GM18909 (cell line): ENCODE data around the gene CUEDC1.
"Not testable (repeated sequence)": the region's sequence is repeated elsewhere in the genome, so short reads cannot be mapped to it uniquely, and the experiment has no call there.

ENCODE experiments used
- ATAC-seq: cut with Tn5 transposase; IDR thresholded peaks from one replicate; pipeline ENCODE4 v1.9.1; 2021; ENCODE audit warnings: mild to moderate bottlenecking; ENCODE audit not compliant: unreplicated experiment, poor library complexity

Gene CUEDC1

DNA sequence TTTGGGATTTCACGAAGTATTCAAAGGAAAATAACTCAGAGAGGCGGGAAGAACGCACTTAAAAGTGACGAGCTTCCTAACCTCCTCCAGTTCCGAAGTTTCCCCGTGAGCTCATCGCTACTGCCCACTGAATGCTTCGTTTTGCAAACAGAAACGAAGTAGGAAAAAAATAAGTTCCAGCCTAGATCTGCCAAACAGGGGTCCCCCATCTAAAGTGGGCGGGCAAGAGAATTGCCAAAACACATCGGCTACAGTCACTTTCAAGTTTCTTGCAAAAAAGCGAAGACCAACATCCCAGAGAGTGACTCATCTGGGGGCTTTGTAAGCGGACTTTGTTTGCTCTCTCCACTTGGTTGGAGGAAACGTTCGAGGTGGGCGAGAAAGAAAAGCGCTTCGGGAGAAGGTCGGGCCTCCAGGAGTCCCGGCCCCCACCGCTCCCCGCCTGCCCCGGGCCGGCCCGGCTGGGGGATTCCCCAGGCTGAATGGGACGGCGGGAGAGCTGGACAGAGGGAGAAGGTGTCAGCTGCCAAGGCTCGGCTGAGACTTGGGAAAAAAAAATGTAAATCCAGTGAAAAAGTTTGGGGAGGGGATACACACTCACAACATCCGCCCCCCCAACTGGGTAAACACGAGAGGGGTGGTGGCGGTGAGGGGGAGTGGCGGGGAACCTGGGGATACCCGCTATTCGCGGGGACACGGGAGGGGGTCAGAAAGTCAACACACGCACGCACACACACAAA, 31.8 kb upstream of the CUEDC1 start:
- ATAC-seq: peak; percentile 21

DNA sequence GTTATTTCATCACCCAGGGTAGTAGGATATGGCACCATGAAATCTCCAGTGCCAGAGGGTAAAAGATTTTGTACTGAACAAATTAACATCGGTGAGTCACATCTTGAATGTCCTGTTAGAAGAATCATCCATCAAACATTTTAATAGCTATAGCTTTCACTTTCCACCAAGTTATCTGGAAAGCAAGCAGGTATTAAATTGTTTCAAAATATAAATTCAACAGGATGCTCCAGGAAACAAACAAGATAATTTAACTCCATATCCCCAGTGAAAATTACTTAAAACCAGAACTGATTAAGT, 30.4 kb upstream of the CUEDC1 start:
- no peak for ATAC-seq

DNA sequence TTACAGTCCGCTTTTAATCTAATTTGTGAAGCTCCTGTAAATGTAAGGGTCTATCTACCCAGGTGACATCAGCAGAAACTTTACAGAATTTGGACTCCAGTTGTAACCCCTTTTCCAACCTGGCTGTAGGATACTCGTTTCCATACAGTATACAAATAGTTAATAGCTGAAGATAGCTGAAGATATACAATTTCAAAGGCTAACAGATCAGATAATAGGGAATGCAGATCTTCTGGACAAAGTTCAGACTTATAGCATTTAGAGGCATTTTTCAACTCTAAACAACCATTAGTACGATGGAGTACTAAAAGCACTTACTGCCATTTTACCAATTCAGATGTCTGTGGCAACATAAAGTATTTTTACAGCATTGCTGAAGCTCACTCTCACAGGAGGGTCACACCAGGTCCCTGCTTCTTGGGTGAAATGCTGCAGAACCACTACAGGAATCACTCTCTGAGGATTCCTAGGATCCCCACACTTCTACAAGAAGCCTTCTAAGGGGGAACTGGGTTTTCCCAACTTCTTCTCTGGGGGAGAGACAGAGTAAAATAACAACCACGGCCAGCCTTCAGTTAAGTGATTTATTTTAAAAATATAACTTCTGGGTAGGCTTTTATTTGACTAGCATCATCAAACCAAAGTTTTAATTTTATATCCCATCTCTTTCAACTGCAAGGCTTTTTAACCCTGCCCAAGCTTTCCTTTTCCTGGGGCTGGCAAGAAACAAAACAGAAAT, 29.9 kb upstream of the CUEDC1 start:
- no peak for ATAC-seq

DNA sequence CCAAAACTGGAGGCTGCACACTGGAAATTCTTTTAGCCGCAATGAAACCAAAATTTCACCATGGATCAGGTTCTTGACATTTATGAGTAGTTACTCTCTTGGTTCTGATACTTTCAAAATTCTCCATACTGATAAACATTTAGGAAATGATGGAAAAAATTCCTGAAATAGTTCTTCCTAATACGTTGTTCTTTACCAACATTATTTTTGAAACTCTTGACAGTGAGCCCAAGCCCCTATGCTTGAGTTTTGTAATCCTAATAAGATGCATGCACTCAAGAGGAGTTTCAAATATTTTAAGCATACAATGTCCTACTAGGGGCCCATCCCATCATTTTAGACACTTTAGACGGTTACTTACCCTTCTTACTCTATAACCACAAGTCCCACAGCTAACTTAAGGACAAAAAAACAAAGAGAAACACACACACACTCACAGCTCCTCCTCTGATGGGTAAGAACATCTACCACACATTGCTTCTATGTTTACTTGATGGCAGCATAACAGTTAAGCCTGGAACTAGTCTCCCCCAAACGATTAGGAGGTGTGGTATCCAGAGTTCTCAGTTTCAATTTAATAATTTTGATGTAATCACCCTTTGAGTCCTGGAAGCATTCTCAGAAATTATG, 29.2 kb upstream of the CUEDC1 start:
- no peak for ATAC-seq

DNA sequence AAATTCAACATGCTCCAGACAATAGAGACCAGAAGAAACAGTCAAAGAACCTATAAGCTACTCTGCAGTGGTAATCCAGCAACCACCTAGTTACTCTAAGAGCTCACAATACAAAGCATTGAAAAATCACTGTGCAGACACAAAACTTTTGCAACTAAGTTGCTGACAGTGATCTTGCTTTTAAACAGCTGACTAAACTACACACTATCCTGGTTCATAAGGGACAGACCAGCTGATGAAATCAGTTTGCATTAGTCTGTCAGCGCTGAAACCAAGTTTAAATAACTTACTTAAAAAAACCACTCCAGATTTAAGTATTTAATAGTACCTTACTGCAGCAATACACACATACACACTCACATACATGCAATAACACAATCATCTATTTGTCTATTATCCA, 28.2 kb upstream of the CUEDC1 start:
- ATAC-seq: no peak

DNA sequence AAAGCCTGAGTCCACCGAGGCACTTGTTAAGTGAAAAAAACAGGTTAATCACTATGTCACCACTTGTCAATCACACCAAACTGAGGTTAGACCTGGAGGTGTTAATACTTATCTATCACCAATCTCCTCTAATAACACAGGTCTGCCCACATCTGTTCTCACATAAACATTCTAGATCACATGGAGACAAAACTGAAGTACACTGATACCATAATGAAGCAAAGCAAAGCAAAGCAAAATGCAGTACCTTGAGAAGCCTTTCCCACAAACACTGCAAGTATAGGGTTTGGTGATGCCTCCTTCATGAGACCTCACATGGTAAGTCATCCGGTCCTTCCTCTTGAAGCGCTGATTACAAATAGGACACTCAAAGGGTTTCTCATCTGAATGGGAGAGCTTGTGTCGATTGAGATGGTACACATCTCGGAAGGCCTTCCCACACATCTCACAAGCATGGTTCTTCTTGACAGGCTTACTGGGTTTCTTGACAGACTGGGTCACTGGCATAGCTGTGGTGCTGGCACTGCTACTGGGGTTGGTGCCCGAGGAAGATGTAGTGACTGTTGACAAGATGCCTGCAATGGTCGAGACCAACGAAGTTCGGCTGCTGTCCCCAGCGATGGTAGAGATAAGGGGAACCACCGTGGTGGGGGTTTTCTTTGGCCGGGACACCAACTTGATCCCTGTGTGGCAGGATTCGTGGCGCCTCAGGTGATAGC, 27.4 kb upstream of the CUEDC1 start:
- no peak for ATAC-seq

DNA sequence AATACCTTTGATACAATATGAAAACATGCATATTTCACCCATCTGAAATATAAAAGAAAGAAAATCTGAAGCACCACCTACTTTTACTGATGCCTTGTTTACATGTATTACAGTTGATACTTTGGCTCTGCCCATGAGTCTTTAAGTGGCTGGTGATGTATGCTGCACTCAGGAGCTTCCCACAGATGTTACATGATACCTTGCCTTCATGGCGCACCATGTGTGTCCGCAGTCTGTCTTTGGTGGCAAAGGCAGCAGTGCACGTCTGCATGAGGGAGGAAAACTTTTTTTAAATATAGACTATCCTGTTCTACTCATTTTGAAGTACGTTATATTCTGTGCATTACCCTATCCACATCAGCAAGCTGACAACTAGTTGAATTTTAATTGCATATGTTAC, 25.3 kb upstream of the CUEDC1 start:
- no peak for ATAC-seq

DNA sequence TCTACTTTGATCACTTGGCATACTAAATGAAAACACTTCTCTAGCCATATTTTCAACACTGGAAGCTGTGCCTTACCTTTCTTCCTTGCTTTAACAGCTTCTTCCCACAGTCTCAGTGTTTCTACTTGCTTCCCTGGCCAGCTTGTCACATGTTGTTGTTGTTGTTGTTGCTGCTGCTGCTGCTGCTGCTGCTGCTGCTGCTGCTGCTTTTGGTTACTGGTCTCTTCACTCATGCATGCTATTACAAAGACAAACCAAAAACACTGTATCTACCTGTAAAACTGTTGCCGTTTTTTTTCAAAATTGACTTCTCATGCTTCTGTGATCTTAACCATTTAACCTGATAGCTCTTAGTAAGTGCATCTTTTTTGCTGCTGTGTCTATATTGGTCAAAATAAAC, 23.9 kb upstream of the CUEDC1 start:
- ATAC-seq: no peak

DNA sequence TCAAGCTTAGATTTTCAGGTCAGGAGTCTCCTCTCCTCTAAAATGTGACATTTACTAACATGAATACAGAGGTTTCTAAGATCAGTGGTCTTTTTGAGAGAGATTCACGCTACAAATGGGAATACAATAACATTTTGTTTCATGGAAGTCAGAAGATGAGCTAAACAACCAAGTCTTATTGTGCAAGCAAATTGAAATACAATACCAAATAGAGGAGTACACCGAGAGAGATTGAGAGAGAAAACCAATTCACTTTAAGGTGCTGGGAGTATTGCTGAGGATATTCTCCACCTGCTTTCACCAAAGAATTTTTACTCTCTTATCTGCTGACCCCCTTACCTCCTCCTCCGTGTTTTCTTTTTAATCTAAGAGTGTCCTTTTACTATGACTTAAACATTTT, 21.4 kb upstream of the CUEDC1 start:
- no peak for ATAC-seq

DNA sequence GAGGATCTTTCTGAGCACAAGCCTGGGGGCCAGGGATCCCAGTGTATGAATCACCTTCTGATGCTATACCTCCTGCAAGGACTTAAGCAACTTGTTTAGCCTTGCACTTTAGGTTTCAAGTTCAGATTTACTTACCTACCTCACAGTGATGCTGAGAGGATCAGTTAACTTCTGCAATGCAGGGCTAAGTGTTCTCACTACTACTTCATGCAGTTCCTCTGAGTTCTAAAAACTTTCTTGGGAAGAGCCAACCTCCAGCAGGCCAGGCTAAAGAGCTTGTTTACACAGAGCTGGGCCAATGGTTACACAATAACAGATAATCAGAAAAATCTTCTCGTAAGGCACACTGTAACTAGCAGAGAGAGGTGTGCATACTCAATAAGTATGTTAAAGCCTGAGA, 19.8 kb upstream of the CUEDC1 start:
- no peak for ATAC-seq

DNA sequence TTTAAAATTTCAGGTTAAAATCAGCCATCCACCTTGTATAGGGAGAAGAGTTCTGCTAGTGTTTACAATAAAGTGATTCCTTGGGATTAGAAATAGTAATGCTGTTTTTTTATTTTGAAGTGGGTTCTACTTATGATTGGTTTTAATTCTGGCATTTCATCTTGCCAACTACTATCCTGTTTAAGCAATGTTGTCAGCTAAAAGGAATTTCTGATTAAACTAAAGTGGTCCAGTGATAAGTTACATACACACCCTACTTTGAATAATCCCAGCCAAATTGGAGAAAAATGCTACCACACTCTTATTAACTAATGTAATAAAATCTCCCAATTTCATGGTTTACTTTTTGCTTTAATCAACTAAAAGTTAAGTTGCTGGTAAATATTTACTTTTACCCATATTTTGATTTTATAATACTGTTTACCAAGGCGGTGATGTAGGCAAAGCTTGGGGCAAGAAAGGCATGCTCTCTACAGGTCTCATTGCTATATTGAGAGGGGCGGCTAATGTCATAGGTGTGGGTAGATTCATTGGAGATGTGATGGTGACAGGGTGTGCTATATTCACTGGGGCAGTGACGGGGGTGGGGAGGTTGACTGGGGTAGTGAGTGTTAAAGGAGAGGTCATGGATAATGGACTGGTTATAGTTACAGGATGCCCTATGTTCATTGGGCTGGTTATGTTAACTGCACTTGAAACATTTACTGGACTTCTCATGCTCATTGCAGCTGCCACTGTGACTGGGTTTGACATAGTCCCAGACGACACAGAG, 19.0 kb upstream of the CUEDC1 start:
- not testable (repeated sequence) for ATAC-seq

DNA sequence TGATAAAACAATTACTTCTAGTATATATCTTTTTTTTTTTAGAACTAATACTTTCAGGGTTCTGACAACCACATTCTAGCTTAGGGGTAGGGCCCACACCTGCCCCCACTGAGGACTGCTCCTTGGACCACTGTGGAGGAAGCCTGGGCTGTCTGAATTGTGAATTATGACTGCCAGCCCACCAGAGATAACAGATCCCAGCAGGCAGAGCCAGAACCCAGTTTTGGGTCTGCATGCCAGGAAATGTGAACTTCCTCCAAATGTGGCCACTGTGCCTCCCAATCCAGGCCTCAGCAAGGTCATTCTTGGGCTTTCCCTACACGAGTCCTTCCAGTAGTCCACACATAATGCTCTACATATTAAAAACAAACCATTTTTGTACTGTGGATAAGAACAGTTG, 16.9 kb upstream of the CUEDC1 start:
- no peak for ATAC-seq

DNA sequence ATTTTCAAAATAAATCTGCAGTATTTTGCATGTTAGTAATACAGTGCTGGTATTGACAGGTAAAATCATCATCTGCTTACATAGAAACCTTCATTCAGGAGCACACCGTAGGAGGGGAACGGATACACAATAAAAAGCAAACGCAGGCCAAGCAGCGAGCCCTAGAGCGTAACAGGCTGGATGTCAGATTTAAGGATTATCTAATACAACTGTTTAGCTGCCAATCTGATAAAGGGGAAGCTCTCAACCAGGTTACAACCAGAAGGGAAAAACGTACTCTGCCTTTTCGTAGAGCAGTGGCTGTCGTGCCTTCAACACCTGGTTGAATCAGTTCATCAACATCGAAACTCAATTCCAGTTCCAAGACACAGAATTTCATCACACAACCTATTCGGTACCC, 16.4 kb upstream of the CUEDC1 start:
- ATAC-seq: no peak

DNA sequence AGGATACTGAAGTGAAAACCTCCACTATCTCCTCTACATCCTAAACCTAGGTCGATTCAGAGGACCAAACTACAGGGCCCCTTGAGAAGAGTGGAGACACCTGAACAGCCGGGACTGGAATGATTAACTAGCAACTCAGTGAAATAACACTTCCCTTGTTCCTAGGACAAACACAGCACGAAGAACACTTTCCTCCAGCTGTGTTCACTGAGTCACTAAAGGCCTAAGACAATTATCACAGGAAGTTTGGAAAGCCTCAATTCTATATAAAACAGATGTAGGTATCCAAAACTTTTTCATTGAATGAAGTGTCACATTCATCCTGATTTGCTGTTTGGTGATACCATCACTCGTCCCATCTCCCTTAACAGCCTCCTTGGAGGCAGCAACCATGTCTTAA, 15.5 kb upstream of the CUEDC1 start:
- no peak for ATAC-seq

DNA sequence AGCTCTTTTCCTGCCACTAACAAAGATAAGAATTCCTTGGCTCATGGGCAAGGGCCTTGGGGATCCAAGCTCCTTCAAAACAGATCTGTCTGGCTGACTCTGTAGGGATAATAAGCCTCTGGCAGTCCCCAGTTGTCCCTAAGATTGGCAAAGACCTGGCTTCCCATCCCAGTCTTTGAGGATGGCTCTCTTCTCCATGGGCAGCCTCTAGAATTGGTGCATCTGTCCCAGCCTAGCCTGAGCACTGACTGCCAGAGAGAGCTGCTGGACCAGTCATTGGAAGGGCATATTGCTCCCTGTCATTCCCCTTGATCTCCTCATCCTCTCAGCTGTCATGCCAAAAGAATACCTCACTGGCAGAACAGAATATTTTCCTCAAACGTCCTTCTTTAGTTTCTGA, 13.2 kb upstream of the CUEDC1 start:
- no peak for ATAC-seq

DNA sequence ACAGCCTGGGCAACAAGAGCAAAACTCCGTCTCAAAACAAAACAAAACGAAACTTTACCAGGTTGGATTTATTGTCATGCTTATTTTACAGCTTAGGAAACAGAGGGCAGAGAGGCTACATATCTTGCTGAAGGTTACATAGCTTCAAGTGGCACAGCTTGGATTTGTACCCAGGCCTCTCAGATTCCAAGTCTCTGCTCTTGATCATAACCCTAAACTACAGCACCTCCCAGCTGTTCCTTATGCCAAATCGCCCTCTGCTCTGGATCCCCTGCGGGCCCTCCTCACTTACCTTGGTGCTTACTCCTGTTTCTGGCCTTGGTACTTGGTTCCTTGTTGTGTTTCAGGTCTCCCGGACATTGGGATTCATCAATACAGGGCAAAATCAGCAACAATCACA, 11.7 kb upstream of the CUEDC1 start:
- no peak for ATAC-seq

DNA sequence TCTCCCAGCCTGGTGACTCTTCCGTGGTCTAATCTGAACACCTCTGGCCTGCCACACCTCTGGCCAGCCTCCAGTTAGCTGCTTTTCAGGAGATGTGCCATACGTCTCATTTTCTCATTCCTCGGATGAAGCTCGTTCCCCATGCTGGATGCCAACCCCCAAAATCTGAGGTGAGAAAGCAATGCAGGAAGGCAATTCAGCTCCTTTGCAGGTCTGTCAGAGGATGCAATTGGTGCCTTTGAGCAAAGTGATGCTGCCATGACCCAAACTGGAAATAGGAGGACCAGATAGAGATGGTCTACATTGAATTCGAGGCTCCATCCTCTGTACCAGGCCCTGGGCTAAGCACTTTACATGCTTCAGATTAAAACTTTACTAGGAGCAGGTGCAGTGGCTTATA, 11.0 kb upstream of the CUEDC1 start:
- no peak for ATAC-seq

DNA sequence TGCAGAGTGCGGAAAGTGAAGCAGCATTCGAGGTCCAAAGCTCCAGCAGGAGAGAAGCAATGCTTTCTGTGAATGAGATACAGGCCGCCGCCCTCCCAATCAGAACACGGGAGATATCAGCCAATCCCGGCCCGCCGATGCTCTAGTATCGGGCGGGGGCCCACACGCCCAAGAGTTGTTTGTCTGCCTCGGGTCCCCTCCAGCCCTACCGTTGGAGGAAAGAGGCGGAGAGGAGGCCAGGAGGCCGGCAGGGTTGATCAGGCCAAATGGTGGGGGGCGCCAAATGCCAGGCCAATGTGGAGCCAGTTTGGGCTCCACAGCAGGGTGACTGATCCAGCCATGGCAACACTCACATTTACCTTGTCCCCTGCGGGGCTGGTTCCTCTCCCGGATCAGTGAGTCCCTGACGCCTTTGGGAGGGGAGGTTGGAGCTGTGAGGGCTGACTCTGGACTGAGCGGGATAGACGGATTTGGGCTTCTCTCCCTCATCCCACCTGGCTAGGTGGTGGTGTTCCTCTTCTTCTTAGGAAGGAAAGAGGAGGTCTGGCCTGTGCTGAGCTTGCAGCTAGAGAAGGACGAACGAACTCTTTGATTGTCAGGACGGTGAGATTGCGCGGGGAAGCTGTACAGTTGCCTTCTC, 10.4 kb upstream of the CUEDC1 start:
- no peak for ATAC-seq

DNA sequence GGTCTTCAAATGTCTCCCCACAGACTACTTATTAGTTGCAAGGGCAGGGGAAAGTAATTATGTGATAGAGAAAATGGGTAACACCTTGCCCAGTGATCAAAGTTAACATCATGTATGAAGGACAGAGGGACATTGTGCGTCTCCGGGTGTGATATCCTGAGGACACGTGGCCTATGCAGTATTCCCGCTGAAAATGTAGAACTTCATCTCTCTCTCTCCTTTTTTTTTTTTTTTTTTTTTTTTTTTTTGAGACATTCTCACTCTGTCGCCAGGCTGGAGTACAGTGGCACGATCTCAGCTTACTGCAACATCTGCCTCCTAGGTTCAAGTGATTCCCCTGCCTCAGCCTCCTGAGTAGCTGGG, 7.9 kb upstream of the CUEDC1 start:
- ATAC-seq: no peak
